ENCODE measurements around the gene TMEM223.
"Not testable (repeated sequence)": the region's sequence is repeated elsewhere in the genome, so short reads cannot be mapped to it uniquely, and the experiment has no call there.

TMEM223 gene, protein sequence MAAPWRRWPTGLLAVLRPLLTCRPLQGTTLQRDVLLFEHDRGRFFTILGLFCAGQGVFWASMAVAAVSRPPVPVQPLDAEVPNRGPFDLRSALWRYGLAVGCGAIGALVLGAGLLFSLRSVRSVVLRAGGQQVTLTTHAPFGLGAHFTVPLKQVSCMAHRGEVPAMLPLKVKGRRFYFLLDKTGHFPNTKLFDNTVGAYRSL

GRCh38 chr11:62791501-62792201, at the start of gene TMEM223:
Gene TMEM223, minus strand, starts transcription at chr11:62792006. Its CDS starts 12 bp downstream, at chr11:62791994.
- DNase-seq: peak; percentile 93

- DNase-seq: peak; percentile 86
These were observed 49.0 kb upstream of the TMEM223 start for GRCh38 chr11:62840721-62841360.

GRCh38 chr11:62839050-62839945, 47.5 kb upstream of the TMEM223 start, which contains the start of gene WDR74:
Gene WDR74, minus strand, starts transcription at chr11:62839590. Its CDS starts 20 bp downstream, at chr11:62839570.
- peak; percentile 97 for DNase-seq

GRCh38 chr11:62835336-62835735, 43.5 kb upstream of the TMEM223 start:
- DNase-seq: no peak

DNA sequence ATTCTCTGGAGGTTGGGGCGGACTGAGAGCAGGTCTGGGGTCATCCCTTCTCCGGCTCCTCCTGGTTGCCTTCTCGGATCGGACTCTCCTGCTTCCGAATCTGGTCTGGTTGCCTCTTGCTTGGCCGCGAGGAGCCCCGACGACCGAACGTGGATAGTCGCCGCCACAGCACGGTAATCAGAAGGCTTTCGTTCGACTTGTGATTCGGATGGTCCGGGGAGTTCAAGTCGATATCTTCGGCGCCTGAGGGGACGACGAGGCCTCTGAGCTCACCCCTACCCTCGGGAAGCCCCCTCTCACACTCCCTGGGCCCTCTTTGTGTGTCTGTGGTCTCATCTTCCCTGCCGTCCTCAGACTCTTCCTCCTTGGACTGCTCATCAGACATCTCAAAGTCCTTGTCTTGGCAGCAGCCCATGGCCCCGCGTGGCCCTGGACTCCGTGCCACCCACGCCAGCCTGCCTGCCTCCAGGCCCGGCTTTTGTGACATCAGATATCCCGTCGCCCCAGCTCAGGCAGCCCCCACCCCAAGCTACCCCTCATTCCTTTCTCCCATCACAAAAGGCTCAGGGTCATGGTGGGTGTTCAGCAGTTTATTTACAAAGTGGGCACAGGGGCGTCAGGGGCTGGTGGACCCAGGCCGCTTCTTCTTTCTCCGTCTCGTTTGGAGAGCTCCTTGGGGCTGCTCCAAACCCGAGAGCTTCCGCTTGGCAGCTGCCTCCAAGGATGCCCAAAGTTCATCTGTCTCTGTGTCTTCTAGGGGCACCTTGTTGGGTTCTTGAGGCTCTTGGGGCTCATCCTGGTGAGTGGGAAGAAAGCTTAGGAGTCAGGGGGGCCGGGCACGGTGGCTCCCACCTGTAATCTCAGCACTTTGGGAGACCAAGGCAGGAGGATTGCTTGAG, 40.8 kb upstream of the TMEM223 start, which contains the start of gene TEX54:
TEX54 (minus strand) TSS at position 506 of the 899 bp plus-strand sequence.
- DNase-seq: no peak

DNA sequence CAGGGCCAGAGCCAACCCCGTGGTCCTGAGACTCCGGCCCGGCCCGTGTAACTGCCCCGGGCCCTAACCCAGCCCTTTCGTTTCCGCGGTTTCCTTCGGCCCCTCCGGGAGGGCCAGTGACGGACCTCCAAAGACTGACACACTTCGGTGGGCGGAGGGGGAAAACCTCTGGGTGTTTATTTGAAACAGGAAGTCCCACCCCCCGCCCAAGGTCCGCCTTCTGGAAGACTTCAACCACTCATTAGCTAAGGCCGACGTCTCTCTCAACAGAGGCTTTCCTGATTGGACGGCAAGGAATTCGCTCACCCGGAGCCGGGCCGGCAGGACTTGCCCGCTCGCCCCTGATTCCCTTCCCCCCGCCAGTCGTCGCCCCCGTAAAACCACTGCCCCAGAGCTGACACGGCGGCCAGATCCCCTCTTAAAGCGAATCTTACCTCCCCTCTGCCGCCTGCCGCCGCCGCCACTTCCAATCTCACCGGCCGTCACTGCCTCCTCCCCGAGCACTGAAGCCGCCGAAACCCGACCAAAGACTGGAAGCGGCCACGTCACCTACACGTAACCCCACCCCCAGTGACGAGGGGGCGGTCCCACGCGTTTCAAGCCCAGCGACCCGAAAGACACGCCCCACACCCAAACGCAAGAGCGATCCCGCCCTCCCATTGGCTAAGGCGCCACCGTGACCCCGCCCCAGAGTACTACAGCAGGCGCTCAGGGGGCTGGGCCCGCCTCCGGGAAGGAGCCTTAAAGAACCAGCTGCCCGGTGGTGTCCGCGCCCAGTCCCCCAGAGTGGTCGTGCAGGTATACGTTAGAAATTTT, 39.9 kb upstream of the TMEM223 start, which contains the start of gene STX5:
STX5 (minus strand) TSS at position 532 of the 816 bp plus-strand sequence. CDS start 808 bp downstream, outside the sequence.
- peak; percentile 100 for DNase-seq

DNA sequence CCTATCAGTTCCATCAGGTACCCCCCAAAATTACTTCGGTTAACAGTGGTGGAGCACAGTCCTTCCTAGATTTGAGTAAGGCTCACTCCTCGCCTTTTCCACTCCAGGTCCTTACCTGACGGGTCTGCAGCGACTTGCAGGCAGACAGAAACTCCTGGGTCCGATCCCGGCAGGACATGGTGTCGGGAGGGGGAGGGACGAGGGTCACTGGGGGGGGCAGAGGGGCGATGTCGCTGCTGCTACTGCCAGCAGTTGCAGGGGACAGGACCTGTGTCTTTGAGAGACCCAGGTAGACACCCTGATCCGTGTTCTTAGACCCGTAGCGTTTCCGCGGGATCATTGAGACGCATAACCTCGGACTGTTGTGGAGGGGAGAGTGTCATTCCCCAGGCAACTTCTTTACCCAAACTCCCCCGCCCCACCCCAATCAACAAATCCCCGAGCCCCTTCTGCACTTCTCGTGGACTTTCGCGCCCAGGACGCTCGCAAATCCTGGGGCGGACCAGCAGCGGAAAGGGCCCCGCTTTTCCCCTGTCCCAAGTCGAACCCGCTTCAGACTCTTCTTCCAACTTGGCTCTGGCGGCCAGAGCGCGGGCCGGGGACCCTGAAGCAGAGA, 39.2 kb upstream of the TMEM223 start:
- DNase-seq: no peak

DNA sequence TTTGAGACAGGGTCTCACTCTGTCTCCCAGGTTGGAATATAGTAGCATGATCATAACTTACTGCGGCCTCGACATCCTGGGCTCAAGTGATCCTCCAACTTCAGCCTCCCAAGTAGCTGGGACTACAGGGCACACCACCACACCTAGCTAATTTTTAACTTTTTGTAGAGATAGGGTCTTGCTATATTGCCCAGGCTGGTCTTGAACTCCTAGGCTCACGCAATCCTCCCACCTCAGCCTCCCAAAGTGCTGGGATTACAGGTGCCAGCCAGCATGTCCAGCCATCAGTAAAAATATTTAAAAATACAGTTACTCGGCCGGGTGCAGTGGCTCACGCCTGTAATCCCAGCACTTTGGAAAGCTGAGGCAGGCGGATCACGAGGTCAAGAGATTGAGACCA, 36.3 kb upstream of the TMEM223 start:
- DNase-seq: not testable (repeated sequence)

DNA sequence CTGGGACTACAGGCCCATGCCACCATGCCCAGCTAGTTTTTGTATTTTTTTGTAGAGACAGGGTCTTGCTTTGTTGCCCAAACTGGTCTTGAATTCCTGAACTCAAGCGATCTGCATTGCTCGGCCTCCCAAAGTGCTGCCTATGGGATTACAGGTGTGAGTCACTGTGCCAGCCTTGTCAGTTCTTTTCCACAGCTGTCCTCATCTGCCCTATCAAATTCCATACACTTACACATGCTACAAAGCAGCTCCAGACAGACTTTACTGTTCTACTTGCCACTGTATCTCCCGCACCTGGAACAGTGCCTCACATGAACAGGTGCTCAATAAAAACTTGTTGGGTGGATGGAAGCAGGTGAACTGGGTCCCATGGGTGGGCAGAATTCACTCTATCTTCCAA, 31.9 kb upstream of the TMEM223 start:
- no peak for DNase-seq

GRCh38 chr11:62817129-62817528, 25.3 kb upstream of the TMEM223 start:
- DNase-seq: no peak

DNA sequence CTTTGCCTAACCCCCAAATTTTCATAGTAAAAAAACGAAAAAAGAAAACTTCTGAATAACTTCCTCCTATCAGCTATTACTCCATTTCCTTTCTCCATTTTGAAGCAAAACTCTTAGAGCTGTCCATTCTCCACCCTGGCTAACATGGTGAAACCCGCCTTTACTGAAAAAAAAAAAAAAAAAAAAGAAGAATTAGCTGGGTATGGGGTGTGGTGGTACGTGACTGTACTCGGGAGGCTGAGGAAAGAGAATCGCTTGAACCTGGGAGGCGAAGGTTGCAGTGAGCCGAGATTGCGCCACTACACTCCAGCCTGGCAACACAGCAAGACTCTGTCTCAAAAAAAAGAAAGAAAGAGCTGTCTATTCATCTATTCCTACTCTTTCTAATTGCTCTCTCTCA, 24.8 kb upstream of the TMEM223 start:
- DNase-seq: no peak

- DNase-seq: no peak
These were observed 19.9 kb upstream of the TMEM223 start for GRCh38 chr11:62811659-62812058.

DNA sequence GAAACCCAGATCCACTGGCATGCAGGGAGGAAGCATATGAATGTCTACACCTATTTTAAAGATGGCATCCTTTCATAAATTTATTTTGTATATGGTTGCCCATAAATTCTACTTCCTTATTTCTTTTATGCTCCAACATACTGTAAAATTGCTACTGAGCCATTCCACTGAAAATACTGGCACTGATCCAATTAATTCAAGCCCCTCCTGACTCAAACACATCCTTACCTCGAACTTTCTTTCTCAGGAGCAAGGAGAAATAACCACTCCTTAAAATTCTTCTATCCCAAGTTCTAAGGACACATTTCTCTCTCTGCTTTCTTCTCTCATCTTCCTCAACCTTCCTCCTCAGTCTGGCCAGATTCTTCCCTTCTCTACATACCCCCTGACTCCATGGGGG, 18.9 kb upstream of the TMEM223 start:
- no peak for DNase-seq

GRCh38 chr11:62806611-62807121, 14.9 kb upstream of the TMEM223 start:
- no peak for DNase-seq

DNA sequence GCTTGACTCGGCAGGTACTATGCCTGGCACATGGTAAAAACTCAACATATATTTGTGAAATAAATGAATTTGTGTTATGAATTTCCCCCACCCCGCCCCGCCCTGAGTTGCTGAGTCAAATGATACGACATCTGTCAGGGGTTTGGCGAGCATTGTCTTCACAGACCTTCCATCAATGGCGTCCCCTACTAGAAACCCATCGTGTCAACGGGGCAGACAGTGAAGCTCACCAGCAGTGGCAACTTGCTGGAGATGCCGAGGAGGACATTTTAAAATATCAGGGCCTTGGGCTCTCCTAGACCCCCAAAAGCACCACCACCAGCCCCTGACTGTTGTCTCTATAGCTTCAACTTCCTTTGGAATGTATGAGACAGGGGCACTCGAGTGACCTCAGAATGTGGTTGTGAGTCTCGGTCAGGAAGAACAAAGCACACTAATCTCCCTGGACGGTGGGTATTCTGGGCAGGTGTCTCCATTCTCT, 14.2 kb upstream of the TMEM223 start:
- peak; percentile 47 for DNase-seq

- peak; percentile 97 for DNase-seq
These were observed 13.5 kb upstream of the TMEM223 start, which contains the start of gene NXF1 for GRCh38 chr11:62805076-62805892. Gene NXF1, minus strand, starts transcription at chr11:62805440. Its CDS starts 84 bp downstream, at chr11:62805356.

DNA sequence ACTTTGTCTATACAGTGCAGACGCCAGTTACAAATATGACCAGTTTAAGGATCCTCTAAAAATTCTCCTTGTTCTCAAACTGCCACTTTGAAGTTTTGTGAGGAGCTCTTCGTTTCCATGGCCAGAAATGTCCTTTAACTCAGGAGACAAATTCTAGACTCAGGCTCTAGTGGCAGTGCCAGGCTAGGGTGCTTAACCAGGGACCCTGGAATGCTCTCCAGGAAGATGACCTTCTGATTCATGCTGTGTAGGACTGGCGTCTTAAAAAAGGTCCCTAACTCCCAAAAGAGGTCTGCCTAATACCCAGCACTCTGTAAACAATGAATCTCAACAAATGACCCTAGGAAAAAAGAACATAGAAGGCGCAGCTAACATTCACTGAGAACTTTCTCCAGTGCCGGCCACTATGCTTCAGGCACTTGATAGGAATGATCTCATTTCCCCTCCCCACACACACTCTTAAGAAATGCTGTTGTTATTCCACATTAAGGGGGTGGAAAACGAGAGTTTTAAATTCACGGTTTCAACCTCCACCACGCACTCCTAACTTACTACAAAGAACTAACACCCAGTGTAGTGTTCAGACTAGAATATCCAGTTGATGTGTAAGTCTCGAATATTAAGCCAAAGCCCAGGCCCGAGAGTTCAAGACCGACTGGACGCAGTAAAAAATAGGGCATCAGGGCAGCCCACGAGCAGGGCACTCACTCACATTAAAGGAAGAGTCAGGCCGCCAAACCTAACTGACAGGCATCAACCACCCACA, 12.7 kb upstream of the TMEM223 start:
- peak; percentile 23 for DNase-seq

DNA sequence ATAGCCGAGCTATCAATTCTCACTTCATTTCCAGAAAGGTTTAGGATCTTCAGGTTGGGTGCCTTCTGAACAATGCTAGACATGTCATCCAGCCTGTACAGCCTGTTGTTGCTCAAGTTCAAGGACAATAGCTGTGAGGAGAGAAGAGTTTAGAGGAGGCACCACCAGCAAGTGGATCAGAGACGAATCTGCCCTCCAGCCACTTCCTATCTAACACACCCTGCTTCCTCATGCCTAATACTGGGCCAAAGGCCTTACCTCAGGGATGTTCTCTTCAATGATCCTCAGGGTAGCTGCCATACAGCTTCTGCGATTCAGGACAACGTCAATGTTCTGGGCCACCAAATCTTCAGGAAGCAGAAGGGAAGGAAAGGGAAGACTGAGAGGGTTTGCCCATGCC, 9.3 kb upstream of the TMEM223 start:
- DNase-seq: no peak

Measured in activated CD4-positive, alpha-beta T cell treated with anti-CD3 and anti-CD28 coated beads, Interleukin-2, Interleukin-6, amounts not matched to agents 100 ng/mL and 50 ng/mL, durations not matched to agents 16 hours and 8 hours (primary cell).